Stimulated activated naive CD8-positive, alpha-beta T cell treated with anti-CD3 and anti-CD28 coated beads, Interleukin-15, amount 100 ng/mL, for 72 hours (primary cell): ENCODE results near the gene GAST.
A peak's percentile ranks its signal among the peaks of the same experiment; 100 is the strongest.
"Not testable (repeated sequence)": the region's sequence is repeated elsewhere in the genome, so short reads cannot be mapped to it uniquely, and the experiment has no call there.

Experiments used
- ATAC-seq: fragments of 150-1000 bp; cut with Tn5 transposase; 2 replicates; pipeline ENCODE4 v1.10.0; 2021; ENCODE audit warnings: mild to moderate bottlenecking, moderate library complexity
- DNase-seq, 2 donors: peaks; one replicate each; pipeline ENCODE4 v3.0.0; 2021 to 2022
- H3K27ac Mint-ChIP-seq, 2 donors: one replicate each; pipeline ENCODE4 v1.8.0; 2022; ENCODE audit warnings: mild to moderate bottlenecking in 2 of 2, mixed read lengths in 2 of 2, moderate library complexity in 2 of 2
- H3K27me3 Mint-ChIP-seq: one replicate; pipeline ENCODE4 v1.8.0; 2022; ENCODE audit warnings: mixed read lengths
- H3K4me1 Mint-ChIP-seq: one replicate; pipeline ENCODE4 v1.8.0; 2022; ENCODE audit warnings: mild to moderate bottlenecking, mixed read lengths
- H3K4me3 Mint-ChIP-seq, 2 donors: one replicate each; pipeline ENCODE4 v1.8.0; 2022; ENCODE audit warnings: mild to moderate bottlenecking in 2 of 2, mixed read lengths in 2 of 2, moderate library complexity in 1 of 2
- H3K9me3 Mint-ChIP-seq, 2 donors: one replicate each; pipeline ENCODE4 v1.8.0; 2022; ENCODE audit warnings: mixed read lengths in 2 of 2

GAST gene, protein sequence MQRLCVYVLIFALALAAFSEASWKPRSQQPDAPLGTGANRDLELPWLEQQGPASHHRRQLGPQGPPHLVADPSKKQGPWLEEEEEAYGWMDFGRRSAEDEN

DNA sequence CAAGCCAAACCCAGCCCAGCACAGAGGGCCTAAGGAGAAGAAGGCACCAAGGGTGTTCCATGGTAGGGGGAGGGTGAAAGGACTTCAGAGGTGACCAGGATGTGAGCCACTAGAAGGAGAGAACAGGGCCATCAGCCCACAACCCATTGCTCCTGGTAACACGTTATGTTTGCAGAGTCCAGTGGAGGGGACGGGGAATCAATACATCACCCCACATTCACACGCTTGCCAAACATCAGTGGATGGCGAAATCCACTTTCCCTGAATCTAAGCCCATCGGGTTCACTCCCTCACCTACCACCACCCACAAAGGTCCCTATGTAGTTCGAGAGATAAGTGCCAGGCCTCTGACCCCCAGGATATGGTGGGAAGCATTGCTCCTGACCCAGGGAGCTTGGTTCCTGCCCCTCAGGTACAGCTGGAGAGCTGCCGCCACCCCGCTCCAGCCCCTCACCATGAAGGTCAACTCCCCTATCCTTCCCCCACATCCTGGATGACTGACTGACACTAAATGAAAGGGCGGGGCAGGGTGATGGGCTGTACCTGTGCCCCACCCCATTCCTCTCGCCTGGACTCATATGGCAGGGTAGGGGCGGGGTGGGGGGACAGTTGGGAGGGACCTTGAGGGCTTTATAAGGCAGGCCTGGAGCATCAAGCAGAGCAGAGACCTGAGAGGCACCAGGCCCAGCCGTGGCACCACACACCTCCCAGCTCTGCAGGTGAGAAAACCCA lies at the start of gene GAST:
Gene GAST, plus strand, starts transcription at position 663 of the 732 bp plus-strand sequence. CDS start 3,106 bp downstream, outside the sequence.
- DNase-seq (no peak), ATAC-seq (no peak)
- H3K4me1 Mint-ChIP-seq: peaks cover 8% of the 10 kb centered on the region
- no peak within 1 kb of the TSS for H3K27ac Mint-ChIP-seq
- H3K27me3 Mint-ChIP-seq: peaks cover 14% of the 10 kb centered on the region
- no peak within 1 kb of the TSS for H3K4me3 Mint-ChIP-seq
- no peaks in the 10 kb centered on the region for H3K9me3 Mint-ChIP-seq

DNA sequence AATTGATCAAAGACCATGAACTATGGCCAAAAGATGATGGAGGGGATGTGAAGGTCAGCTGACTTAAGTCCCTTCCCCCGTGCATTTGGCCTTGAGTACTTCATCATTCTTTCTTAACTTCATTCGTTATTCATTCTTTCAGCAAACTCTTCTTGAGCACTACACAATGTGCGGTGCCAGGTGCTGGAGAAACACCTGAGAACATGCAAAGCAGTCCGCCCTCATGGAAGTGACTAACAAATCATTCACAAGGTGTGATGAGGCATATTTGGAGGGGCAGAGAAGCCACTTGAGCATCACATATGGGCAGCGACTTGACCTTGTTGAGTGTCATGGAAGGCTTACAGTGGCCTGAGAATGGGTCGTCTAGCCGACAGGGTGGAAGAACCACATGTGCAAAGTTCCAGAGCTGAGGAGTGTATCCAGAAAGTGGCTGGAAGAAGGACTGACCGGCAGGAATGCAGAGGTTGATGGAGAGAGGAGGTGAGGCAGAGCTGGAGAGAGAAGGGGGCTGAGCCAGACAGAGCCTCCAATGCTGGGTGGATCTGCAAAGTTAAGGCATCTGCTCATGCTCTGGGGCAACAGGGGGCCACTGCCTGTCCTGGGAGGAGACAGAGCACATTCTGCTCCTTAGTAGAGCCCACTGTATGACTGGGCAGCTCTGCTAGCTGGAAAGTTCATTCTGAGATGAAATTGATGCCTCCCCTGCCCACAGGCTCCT lies 48.5 kb upstream of the GAST start:
- no peak overlapping the region for H3K27ac Mint-ChIP-seq
- H3K27me3 Mint-ChIP-seq: no peaks in the 10 kb centered on the region
- ATAC-seq (no peak), DNase-seq (no peak)
- peaks cover 49% of the 10 kb centered on the region for H3K4me1 Mint-ChIP-seq
- H3K4me3 Mint-ChIP-seq: no peak overlapping the region
- no peaks in the 10 kb centered on the region for H3K9me3 Mint-ChIP-seq

DNA sequence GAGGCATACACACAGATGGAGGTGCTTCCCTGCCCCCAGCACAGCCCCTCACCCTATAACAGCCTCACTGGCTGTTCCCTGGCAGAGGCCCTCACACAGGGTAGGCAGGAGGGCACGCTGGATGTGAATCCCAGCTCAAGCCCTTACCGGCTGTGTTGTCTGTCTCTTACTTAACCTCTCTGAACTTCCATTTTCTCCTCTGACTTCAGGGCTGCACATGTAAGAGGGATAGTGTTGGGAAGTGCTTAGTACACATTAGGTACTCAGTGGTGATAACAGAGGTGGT lies 48.0 kb upstream of the GAST start:
- Mint-ChIP-seq H3K27me3 (no peaks in the 10 kb centered on the region), H3K4me1 (peaks cover 54% of the 10 kb centered on the region), H3K4me3 (no peak overlapping the region), H3K9me3 (no peaks in the 10 kb centered on the region), H3K27ac (no peak overlapping the region)
- ATAC-seq (no peak), DNase-seq (no peak)

DNA sequence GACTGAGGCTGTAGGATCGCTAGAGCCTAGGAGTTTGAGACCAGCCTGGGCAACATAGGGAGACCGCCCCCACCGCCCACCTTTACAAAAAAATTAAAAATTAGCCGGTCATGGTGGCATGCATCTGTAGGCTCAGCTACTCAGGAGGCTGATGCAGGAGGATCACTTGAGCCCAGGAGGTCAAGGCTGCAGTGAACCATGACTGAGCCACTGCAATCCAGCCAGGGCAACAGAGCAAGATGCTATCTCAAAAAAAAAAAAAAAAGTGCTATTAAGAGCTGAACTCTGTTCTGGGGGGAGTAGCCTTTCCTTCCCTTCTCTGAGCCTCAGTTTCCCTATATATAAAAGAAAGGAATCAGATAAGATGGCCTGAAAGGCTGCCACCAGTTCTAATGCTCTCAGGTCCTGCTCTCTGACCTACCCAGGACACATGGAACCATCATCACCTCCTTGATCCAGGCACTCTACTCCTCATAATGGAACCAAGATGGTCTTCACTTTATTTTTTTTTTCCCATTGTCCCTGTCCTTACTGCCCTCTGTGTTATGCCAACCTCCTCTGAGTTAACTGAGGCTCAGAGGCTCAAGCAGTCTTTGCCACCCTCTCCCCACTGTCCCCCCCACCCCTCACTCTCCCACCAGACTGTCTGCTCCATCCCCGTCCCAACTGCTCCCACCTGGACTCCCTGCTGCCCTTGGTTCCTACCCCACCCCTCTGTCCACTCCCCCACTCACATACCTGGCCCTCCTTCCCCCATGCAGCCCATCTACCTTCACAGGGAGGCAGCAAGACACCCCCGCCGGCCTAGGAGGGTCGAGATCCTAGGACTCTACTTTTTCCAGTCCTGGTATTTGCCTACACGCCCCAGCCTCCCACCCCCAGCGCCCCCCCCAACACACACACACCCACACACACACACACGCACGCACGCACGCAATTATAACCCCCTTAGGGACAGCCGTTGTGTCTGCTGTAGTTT lies 47.3 kb upstream of the GAST start:
- H3K4me3 Mint-ChIP-seq: peak overlapping the region; percentile 82
- DNase-seq: no peak
- peaks cover 62% of the 10 kb centered on the region for H3K4me1 Mint-ChIP-seq
- no peaks in the 10 kb centered on the region for H3K27me3 Mint-ChIP-seq
- no peak for ATAC-seq
- no peaks in the 10 kb centered on the region for H3K9me3 Mint-ChIP-seq
- H3K27ac Mint-ChIP-seq: peak overlapping the region; percentile 92 to 97

- Mint-ChIP-seq H3K27ac (peak overlapping the region; percentile 95 to 97), H3K9me3 (no peaks in the 10 kb centered on the region), H3K4me1 (peaks cover 70% of the 10 kb centered on the region), H3K27me3 (no peaks in the 10 kb centered on the region), H3K4me3 (peak overlapping the region; percentile 82)
- ATAC-seq (peak; percentile 84), DNase-seq (peak; percentile 93 to 95)
Observed at GRCh38 chr17:41665566-41666236, 46.4 kb upstream of the GAST start.

GRCh38 chr17:41666237-41666641 lies 45.9 kb upstream of the GAST start:
- DNase-seq (peak in 1 of 2 donors; percentile 86), ATAC-seq (peak; percentile 67)
- H3K27ac Mint-ChIP-seq: peak overlapping the region; percentile 95 to 97
- H3K9me3 Mint-ChIP-seq: no peaks in the 10 kb centered on the region
- H3K4me3 Mint-ChIP-seq: peak overlapping the region; percentile 82
- peaks cover 74% of the 10 kb centered on the region for H3K4me1 Mint-ChIP-seq
- no peaks in the 10 kb centered on the region for H3K27me3 Mint-ChIP-seq

DNA sequence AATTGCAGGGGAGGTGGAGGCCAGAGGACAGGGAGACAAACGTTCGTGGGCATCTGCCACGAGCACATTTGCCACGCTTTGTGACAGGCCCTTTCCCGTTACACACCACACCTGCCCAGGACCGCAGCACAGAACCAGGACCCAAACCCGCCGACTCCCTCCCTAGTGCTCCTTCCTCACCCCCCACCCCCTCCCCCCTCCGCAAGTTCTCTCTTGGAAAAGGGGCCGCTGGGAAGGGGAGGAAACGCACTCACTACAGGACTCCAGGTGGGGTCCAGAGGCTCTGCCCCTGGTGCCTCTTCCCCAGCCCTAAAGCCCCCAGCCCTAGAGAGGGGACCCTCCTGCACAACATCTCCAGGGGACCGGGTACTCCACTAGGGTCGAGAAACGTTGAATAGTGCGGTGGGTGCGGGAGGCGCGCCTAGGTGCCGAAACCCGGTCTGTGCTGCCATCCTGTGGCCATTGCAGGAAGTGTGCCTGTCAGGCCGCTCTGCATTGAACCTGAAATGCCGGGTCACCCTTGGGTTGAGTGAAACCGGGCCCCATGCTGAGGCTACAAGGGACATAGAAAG lies 45.3 kb upstream of the GAST start:
- Mint-ChIP-seq H3K27me3 (no peaks in the 10 kb centered on the region), H3K27ac (peak overlapping the region; percentile 95 to 97), H3K4me1 (peaks cover 77% of the 10 kb centered on the region), H3K4me3 (peak overlapping the region; percentile 82), H3K9me3 (no peaks in the 10 kb centered on the region)
- ATAC-seq (peak; percentile 62), DNase-seq (peak; percentile 90 to 91)

DNA sequence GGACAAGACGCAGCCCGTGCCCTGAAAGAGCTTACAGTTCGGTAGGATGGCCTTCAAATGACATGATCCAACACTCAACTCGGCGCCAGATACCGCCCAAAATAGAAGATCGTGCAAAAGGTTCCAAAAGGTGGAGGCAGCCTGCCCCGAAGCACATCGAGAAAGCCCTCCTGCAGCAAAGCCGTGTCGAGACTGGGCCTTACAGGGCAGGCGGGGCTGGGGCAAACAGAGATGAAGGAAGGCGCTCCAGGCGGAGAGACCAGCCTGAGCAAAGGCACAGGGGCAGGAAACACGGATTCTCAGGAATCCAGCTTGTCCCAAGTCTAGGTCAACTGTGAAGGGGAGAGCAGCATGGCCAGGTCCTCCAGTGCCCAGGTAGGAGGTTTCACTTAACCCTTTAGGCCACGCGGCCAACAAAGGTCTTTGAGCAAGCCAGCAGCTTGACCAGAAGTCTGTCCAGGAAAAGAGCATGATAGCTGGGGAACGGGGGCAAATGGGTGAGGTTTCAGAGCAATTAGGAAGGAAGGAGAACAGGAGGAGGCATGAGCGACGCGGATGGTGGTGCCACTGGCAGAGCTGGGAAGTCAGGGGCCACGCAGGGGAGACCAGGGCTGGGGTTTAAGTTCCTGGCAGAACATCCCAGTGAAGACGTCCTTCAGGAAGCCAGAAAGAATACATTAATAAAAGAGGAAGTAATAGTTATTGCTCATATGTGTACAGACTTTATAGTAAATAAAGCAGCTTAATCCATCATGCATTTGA lies 44.7 kb upstream of the GAST start:
- Mint-ChIP-seq H3K27me3 (no peaks in the 10 kb centered on the region), H3K27ac (peak overlapping the region; percentile 79 to 82), H3K4me1 (peaks cover 84% of the 10 kb centered on the region), H3K9me3 (no peaks in the 10 kb centered on the region), H3K4me3 (peak overlapping the region; percentile 82)
- DNase-seq (no peak), ATAC-seq (no peak)

- no peak overlapping the region for H3K4me3 Mint-ChIP-seq
- no peak overlapping the region for H3K27ac Mint-ChIP-seq
- peaks cover 81% of the 10 kb centered on the region for H3K4me1 Mint-ChIP-seq
- no peaks in the 10 kb centered on the region for H3K27me3 Mint-ChIP-seq
- ATAC-seq (peak; percentile 35), DNase-seq (no peak)
- peaks cover 4 to 7% of the 10 kb centered on the region in 2 donors for H3K9me3 Mint-ChIP-seq
Observed at GRCh38 chr17:41672153-41672552, 40.0 kb upstream of the GAST start.

- H3K9me3 Mint-ChIP-seq, H3K27ac Mint-ChIP-seq, ATAC-seq, H3K27me3 Mint-ChIP-seq, DNase-seq: not testable (repeated sequence)
- peak overlapping the region in 1 of 2 donors; percentile 82 for H3K4me3 Mint-ChIP-seq
- H3K4me1 Mint-ChIP-seq: peaks cover 82% of the 10 kb centered on the region
Observed at GRCh38 chr17:41675157-41676057, 36.7 kb upstream of the GAST start.

DNA sequence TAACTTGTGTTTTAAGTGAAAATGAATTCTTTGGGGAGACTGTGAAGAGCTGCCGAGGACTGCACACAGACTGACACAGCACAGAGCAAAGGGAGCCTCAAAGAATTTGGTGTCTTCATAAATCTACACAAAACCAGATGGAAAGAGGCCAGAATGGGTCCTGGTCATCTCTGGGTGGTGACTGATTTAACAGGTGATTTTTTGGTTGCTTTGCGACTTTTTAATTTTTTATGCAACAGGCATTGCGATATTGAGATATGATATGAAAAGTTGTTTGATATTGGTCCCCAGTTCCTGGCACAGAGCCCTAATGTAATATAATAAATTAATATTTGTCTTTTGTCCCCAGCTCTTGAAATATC lies 36.1 kb upstream of the GAST start:
- H3K4me1 Mint-ChIP-seq: peaks cover 80% of the 10 kb centered on the region
- H3K4me3 Mint-ChIP-seq: peak overlapping the region; percentile 81 to 82
- H3K27me3 Mint-ChIP-seq: no peaks in the 10 kb centered on the region
- ATAC-seq (no peak), DNase-seq (no peak)
- H3K9me3 Mint-ChIP-seq: peaks cover 7 to 9% of the 10 kb centered on the region in 2 donors
- H3K27ac Mint-ChIP-seq: no peak overlapping the region

- peak overlapping the region; percentile 94 to 98 for H3K27ac Mint-ChIP-seq
- peaks cover 7 to 9% of the 10 kb centered on the region in 2 donors for H3K9me3 Mint-ChIP-seq
- H3K4me1 Mint-ChIP-seq: peaks cover 72% of the 10 kb centered on the region
- ATAC-seq (peak; percentile 45), DNase-seq (no peak)
- H3K27me3 Mint-ChIP-seq: no peaks in the 10 kb centered on the region
- H3K4me3 Mint-ChIP-seq: peak overlapping the region; percentile 79 to 83
Observed at GRCh38 chr17:41678411-41678906, 33.7 kb upstream of the GAST start.
